Subcutaneous adipose tissue (tissue), 4 donors: ENCODE measurements around the gene YDJC. TPM values are rescaled to one million over a fixed set of nuclear protein-coding genes. Genes with fewer than 3 reads are reported as not detected.

Experiments used
- CTCF ChIP-seq: fragments of 450-650 bp; IDR thresholded peaks from one replicate; pipeline ENCODE4 v1.5.1; 2016; ENCODE audit warnings: low read depth, mild to moderate bottlenecking, control low read depth, antibody characterized with exemption, moderate library complexity
- total RNA-seq, 4 donors: library from RNA; depleted of rRNA; stranded (reverse); fragments of >200 nt; gene quantifications; one replicate each; pipeline ENCODE4 v1.1.0, GENCODE V29; 2016

YDJC gene
- total RNA-seq, 4 donors from 2014 or later = 4.7 to 15.3 (median 12.9) TPM

DNA sequence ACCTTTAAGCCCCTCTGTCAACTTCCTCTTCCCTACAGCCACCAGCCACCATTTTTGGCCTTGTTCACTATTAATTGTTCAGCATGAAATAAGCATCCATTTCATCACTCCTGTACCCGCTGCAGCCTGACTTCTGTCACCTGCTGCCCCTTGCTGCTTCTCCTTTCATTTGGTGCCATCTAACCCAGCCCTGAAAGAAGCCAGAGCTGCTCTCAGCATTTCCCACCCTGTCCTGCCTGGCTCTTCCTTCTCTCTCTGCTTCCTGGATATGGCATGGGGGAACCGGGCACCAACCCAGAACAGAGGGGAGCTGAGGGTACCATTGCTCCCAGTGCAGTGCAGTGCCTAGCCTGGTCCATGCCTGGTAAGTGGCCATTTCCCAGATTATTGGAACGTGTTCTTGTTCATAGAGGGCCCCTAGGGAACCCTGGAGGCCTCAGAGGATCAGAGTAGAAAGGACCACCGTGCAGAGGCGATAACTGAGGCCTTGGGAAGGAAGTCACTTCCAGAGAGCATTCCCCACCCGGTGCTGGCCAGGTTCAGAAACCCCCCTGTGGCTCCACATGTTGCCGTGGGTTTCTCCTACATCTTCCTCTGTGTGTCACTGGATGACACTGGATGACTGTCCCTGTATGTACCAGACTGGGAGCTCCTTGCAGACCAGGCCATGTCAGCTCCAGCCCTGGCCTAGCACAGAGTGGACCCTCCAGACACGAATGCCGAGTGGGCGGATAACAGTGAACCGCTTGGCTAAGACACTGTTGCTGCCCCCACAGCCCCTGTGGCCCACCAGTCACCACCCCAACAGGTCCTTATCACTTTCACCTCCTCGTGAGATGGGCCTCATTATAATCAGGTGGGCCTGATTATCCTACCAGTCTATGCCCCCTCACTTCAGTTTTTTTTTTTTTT, 4.7 kb downstream of the YDJC start:
- TF ChIP-seq CTCF = no peak

DNA sequence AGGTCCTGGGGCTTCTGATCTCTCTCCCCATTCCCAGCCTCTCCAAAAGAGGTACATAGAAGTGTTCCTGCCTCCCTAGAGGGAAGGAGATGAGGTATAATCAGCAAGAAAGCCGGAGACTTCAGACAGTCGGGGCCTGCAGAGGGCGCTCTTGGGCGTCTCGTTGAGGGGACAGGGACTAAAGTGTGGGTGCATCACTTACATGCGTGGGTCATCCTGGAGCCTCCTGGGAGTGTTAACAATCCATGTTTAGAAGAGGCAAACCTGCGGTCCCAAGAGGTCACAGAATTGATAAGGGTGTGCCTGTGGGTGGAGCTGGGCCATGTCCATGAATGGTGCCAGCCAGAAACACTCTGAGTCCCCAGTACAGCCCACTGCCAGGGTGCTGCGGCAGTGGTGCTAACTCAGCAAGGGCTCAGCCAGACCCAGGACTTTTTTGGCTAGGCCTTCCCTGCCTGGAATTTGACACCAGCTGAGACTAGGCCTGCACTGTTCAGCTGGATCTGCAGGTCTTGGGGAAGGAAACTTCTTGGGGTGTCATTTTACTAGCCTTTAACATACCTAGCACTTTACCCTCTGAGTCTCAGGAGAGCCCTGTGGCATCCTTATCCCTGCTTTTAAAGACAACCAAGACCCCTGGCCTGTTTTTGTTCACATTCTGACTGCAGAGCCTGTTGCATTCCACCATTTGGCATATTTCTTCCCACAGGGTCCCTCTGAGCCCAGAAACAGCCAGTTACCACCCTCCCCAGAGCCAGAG, 5.5 kb downstream of the YDJC start:
- TF ChIP-seq CTCF = no peak

- TF ChIP-seq CTCF = no peak
Observed at GRCh38 chr22:21623648-21623970, 6.2 kb downstream of the YDJC start.

DNA sequence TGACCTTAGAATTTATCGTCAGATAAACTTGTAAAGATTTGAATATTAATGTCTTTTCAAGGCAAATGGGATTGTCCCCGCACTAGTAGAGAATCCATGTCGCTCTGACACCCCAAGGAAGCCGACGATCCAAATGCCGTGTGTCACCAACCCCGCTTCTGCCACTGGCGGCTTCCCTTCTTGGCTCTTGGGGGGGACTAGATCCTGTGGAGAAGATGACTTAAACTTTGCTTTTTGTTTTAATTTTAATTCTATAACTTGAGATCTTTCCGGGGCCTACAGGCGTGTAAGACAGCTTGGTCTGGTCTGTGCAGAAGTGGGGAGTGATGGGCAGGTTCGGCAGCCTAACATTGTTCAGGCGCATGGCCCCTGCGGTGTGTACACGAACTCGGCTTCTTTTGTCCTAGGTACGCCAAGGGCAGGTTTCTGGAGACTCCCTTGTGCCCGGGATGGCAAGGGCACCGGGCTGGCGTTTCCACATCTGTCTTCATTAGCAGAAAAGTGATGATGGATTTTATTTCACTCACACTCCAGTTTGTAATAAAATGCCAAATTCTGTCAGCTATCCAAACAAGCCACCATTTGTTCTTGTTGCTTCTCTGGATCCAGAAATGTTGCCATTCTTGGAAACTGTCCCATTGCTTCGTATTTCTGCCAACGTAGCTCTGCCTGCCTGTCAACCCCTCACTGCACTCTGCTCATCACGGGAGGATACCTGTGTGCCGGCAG, 6.7 kb downstream of the YDJC start:
- no peak for TF ChIP-seq CTCF

DNA sequence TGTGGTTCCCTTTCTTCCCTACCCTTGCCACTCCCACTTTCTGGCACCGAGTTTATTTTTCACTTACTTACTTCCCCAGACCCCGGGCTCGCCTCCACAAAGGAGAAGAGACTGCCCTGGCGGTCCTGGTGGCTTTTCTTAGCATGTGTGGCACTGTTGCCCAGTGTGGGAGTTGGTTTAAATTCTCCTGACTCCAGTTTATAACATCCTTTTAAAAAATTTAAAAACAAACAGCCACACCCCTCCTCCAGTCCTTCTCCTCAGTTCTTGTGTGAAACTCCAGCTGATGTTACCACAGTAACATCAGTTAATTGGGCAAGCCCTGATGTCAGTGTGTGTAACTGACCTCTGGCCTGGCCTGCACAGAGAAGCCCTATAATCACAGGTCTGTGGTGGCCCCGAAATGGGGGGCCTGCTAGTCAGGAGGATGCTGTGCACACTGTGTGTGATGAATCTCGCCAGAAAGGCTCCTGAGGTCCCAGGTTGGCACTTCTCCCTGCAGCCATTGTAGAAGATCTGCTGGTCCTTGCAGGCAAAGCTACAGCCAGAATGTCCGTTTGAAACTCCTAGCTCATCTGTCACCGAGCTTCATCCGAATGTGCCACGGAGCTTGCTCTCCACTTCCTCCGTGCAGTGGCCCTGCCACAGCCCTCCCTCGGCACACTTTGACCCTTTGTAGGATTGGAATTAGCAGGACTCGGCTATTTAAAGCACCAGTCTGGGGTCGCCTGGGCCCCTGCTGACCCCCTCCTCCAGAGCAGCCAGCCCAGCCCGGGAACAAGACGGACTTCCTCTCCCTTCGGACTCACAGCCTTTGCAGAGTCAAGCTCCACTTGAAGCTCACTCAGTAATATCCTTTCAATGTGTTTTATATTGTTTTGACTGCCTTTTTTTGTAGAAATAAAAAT, 7.6 kb downstream of the YDJC start:
- no peak for TF ChIP-seq CTCF

DNA sequence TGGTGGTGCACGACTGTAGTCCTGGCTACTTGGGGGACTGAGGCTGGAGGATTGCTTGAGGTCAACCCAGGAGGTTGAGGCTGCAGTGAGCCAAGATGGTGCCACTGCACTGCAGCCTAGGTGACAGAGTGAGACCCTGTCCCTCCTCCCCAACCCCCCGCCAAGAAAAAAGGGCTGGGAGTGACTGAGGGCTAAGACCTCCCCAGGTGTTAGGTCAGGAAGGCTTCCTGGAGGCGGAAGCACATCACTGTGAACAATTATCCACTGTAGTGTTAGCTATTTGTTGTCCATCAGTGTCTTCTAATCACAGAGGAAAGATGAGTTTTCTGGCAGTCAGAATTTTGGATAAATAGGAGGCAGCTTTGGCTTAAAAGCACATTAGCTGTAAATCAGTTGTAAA, 8.8 kb downstream of the YDJC start:
- TF ChIP-seq CTCF = no peak
